HepG2 (cell line): Measurements from ENCODE around the gene ZNF32. TPM values are rescaled to one million over a fixed set of nuclear protein-coding genes. Genes with fewer than 3 reads are reported as not detected.
A peak's percentile ranks its signal among the peaks of the same experiment; 100 is the strongest.
"Not testable (repeated sequence)": the region's sequence is repeated elsewhere in the genome, so short reads cannot be mapped to it uniquely, and the experiment has no call there.

Experiments
- ATAC-seq: fragments of 200-7000 bp; cut with Tn5 transposase; 3 replicates; pipeline ENCODE4 v1.9.1; 2020; ENCODE audit warnings: mild to moderate bottlenecking, moderate library complexity
- BruUV-seq: library from RNA; stranded (reverse); fragments of 400-500 nt; replicated peaks from 2 replicates; lab custom pipeline; 2021; lab: Mats Ljungman, UMichigan
- CTCF ChIA-PET: fragments of 300-600 bp; formaldehyde crosslinking; extraction: SDS; loops from one replicate; lab custom pipeline; 2021; ENCODE audit warnings: low total read pairs, inconsistent platforms, low intra/inter-chr PET ratio; lab: Yijun Ruan, JAX
- POLR2A ChIA-PET: fragments of 350-600 bp; sonication (Branson Sonifier 250); formaldehyde crosslinking; loops from one replicate; lab custom pipeline; 2020; ENCODE audit warnings: antibody characterized with exemption, inconsistent platforms; lab: Yijun Ruan, JAX
- DNase-seq: peaks from one replicate; pipeline ENCODE4 v3.0.0-alpha.2; 2015; ENCODE audit warnings: low spot score
- FAIRE-seq: peaks from 3 replicates; lab custom pipeline; 2011; peaks lifted over from hg19 to GRCh38; lab: Jason Lieb, UNC
- H2AFZ ChIP-seq: one replicate; pipeline ENCODE4 v1.6.1; 2011; ENCODE audit warnings: low read length, inconsistent platforms
- H3K27ac ChIP-seq: fragments of 300-600 bp; 3 replicates; pipeline ENCODE4 v1.8.0; 2011; ENCODE audit warnings: mixed run types, mild to moderate bottlenecking, mixed read lengths, low read length, inconsistent platforms; ENCODE audit not compliant: insufficient read depth; ENCODE audit errors: extremely low read length
- H3K27me3 ChIP-seq, 2 experiments: fragments of 200-600 bp in 1 of 2; 2 replicates in 1 of 2; 3 replicates in 1 of 2; pipeline versions ENCODE4 v1.6.0 to v1.8.0; 2011; ENCODE audit warnings: low read length in 2 of 2, mild to moderate bottlenecking in 2 of 2, moderate library complexity in 2 of 2, inconsistent platforms in 1 of 2; ENCODE audit not compliant: insufficient read depth in 2 of 2, control insufficient read depth in 1 of 2
- H3K36me3 ChIP-seq, 2 experiments: fragments of 200-600 bp in 1 of 2; replicated peaks in 1 of 2; 2 replicates in 1 of 2; 3 replicates in 1 of 2; pipeline versions ENCODE4 v1.5.1 to v1.8.0; 2011; ENCODE audit warnings: low read length in 2 of 2, inconsistent platforms in 1 of 2; ENCODE audit not compliant: insufficient read depth in 2 of 2, control insufficient read depth in 1 of 2
- H3K4me1 ChIP-seq: 2 replicates; pipeline ENCODE4 v1.5.1; 2012; ENCODE audit warnings: low read length, inconsistent platforms; ENCODE audit not compliant: insufficient read depth
- H3K4me2 ChIP-seq: 2 replicates; pipeline ENCODE4 v1.6.0; 2011; ENCODE audit warnings: low read depth, low read length, inconsistent platforms
- H3K4me3 ChIP-seq, 3 experiments: fragments of 200-600 bp in 1 of 3; sonication (generic), shearing (Covaris generic) in 1 of 3; replicated peaks in 1 of 3; 2 replicates each; pipeline ENCODE4 v1.5.1; 2011 to 2016; ENCODE audit warnings: low read length in 3 of 3, inconsistent platforms in 2 of 3, low read depth in 2 of 3, mild to moderate bottlenecking in 2 of 3, control low read depth in 1 of 3, mixed read lengths in 1 of 3; ENCODE audit not compliant: insufficient read depth in 1 of 3
- H3K79me2 ChIP-seq: one replicate; pipeline ENCODE4 v1.6.1; 2011; ENCODE audit warnings: low read length, inconsistent platforms; ENCODE audit not compliant: insufficient read depth
- H3K9ac ChIP-seq: 2 replicates; pipeline ENCODE4 v1.6.0; 2011; ENCODE audit warnings: mild to moderate bottlenecking, low read depth, low read length, inconsistent platforms; ENCODE audit not compliant: insufficient read depth
- H3K9me3 ChIP-seq: 2 replicates; pipeline ENCODE4 v1.5.1; 2012; ENCODE audit warnings: mild to moderate bottlenecking, low read length
- H4K20me1 ChIP-seq: 2 replicates; pipeline ENCODE4 v1.6.0; 2011; ENCODE audit warnings: inconsistent platforms, mild to moderate bottlenecking, low read length, moderate library complexity; ENCODE audit not compliant: insufficient read depth
- SOX6 ChIP-seq, 2 experiments: fragments of 450-650 bp in 1 of 2; sonication (generic) in 1 of 2; formaldehyde crosslinking in 1 of 2; IDR thresholded peaks; 2 replicates each; pipeline versions ENCODE4 v1.4.0 to v1.6.1; 2017 to 2020; ENCODE audit warnings: antibody characterized with exemption in 1 of 2, mild to moderate bottlenecking in 1 of 2, missing genetic modification reagents in 1 of 2
- ZNF761 ChIP-seq: sonication (generic); formaldehyde crosslinking; conservative IDR thresholded peaks from 2 replicates; pipeline ENCODE4 v1.4.0; 2020; ENCODE audit warnings: mild to moderate bottlenecking, missing genetic modification reagents
- ZSCAN20 ChIP-seq: sonication (generic); formaldehyde crosslinking; IDR thresholded peaks from 2 replicates; pipeline ENCODE4 v1.4.0; 2020; ENCODE audit warnings: missing genetic modification reagents, mild to moderate bottlenecking, borderline replicate concordance
- whole genome bisulfite sequencing: methylation state at CpG from one replicate; pipeline ENCODE4 v1.1.6; 2017; ENCODE audit warnings: low lambda C conversion rate; 5-methylcytosine and 5-hydroxymethylcytosine counted together
- in situ Hi-C: cut with HindIII; loops from 2 replicates; pipeline ENCODE4 v1.10.0; 2017; ENCODE audit warnings: low pct_unique_long_range_greater_than_20kb; ENCODE audit not compliant: extremely low pct_ligation_motif_present
- intact Hi-C: fragments of 100-400 bp; cut with micrococcal nuclease; formaldehyde crosslinking; loops from one replicate; pipeline ENCODE4 v1.10.0; 2022; ENCODE audit not compliant: unreplicated experiment
- polyA plus RNA-seq, 8 experiments: library from polyadenylated mRNA; depleted of rRNA in 3 of 8; stranded (reverse) in 7 of 8; unstranded in 1 of 8; fragments of >200 nt; fragmentation: Illumina TruSeq in 4 of 8; extraction: Trizol in 4 of 8; gene quantifications; 2 replicates each; pipeline versions ENCODE4 v1.2.1 to v1.2.3, GENCODE V29; 2011 to 2016; ENCODE audit warnings: low read depth in 4 of 8, missing spikeins in 1 of 8, mixed read lengths in 1 of 8; ENCODE audit not compliant: insufficient read depth in 1 of 8
- total RNA-seq, 5 experiments: library from RNA; depleted of rRNA; stranded (reverse); fragments of >200 nt; fragmentation: Illumina TruSeq; extraction: Trizol; gene quantifications; 2 replicates each; pipeline ENCODE4 v1.2.3, GENCODE V29; 2016; ENCODE audit warnings: low read depth in 1 of 5
- TF ChIP-seq, protein P1 (sequence below): sonication (generic); formaldehyde crosslinking; IDR thresholded peaks from 2 replicates; pipeline ENCODE4 v1.9.0; 2021; ENCODE audit warnings: mild to moderate bottlenecking, missing genetic modification reagents

Gene ZNF32
- total and polyA plus RNA-seq, 2 of the 13 experiments (the other 11 are each of a cell fraction or from before 2014, with no cell fraction given) = 12.5 to 16.9 TPM

DNA sequence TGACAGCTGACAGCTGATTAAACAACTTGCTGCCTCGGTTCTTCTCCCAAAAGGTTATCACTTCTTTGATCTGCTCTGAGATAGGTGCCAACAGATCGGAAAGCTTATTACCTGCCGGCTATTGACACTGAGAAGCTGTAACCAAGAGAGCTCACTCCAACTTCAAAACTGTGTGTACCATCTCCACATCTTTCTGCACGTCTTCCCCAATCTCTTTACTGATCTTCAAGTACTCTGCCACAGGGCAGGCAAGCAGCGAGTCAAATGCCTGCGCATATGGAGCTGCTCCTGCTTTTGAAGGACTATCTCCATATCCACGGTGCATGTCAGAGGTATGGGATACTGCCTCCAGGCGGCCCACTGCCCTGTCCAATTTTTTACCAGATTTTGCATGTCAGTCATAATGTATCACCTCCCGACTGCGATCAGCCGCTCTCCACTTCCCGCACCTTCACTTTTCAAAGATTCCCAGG is 42.8 kb downstream of the ZNF32 start (continued):
- TF ChIP-seq, protein P1, sequence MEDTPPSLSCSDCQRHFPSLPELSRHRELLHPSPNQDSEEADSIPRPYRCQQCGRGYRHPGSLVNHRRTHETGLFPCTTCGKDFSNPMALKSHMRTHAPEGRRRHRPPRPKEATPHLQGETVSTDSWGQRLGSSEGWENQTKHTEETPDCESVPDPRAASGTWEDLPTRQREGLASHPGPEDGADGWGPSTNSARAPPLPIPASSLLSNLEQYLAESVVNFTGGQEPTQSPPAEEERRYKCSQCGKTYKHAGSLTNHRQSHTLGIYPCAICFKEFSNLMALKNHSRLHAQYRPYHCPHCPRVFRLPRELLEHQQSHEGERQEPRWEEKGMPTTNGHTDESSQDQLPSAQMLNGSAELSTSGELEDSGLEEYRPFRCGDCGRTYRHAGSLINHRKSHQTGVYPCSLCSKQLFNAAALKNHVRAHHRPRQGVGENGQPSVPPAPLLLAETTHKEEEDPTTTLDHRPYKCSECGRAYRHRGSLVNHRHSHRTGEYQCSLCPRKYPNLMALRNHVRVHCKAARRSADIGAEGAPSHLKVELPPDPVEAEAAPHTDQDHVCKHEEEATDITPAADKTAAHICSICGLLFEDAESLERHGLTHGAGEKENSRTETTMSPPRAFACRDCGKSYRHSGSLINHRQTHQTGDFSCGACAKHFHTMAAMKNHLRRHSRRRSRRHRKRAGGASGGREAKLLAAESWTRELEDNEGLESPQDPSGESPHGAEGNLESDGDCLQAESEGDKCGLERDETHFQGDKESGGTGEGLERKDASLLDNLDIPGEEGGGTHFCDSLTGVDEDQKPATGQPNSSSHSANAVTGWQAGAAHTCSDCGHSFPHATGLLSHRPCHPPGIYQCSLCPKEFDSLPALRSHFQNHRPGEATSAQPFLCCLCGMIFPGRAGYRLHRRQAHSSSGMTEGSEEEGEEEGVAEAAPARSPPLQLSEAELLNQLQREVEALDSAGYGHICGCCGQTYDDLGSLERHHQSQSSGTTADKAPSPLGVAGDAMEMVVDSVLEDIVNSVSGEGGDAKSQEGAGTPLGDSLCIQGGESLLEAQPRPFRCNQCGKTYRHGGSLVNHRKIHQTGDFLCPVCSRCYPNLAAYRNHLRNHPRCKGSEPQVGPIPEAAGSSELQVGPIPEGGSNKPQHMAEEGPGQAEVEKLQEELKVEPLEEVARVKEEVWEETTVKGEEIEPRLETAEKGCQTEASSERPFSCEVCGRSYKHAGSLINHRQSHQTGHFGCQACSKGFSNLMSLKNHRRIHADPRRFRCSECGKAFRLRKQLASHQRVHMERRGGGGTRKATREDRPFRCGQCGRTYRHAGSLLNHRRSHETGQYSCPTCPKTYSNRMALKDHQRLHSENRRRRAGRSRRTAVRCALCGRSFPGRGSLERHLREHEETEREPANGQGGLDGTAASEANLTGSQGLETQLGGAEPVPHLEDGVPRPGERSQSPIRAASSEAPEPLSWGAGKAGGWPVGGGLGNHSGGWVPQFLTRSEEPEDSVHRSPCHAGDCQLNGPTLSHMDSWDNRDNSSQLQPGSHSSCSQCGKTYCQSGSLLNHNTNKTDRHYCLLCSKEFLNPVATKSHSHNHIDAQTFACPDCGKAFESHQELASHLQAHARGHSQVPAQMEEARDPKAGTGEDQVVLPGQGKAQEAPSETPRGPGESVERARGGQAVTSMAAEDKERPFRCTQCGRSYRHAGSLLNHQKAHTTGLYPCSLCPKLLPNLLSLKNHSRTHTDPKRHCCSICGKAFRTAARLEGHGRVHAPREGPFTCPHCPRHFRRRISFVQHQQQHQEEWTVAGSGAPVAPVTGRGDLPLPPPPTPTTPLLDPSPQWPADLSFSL = no peak
- TF ChIP-seq ZSCAN20 (CRISPR knock-in tag) (no peak), SOX6 (IDR thresholded peaks at IDR 0.05) (no peak), SOX6 (CRISPR knock-in tag; IDR thresholded peaks at IDR 0.05) (no peak)

DNA sequence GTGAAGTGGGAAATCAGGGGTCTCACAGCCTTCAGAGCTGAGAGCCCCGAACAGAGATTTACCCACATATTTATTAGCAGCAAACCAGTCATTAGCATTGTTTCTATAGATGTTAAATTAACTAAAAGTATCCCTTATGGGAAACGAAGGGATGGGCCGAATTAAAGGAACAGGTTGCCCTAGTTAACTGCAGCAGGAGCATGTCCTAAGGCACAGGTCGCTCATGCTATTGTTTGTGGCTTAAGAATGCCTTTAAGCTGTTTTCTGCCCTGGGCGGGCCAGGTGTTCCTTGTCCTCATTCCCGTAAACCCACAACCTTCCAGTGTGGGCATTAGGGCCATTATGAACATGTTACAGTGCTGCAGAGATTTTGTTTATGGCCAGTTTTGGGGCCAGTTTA is 47.1 kb downstream of the ZNF32 start:
- 28% methylated on average over 6 of the region's 6 CpGs for WGBS
- H3K79me2 ChIP-seq, H3K4me3 ChIP-seq, FAIRE-seq, H3K4me2 ChIP-seq, BruUV-seq, H3K27ac ChIP-seq, POLR2A ChIA-PET, H3K9ac ChIP-seq, H4K20me1 ChIP-seq, CTCF ChIA-PET, DNase-seq, H3K27me3 ChIP-seq, H3K9me3 ChIP-seq, intact Hi-C loops, H2AFZ ChIP-seq, in situ Hi-C loops, H3K4me1 ChIP-seq, ATAC-seq, H3K36me3 ChIP-seq: not testable (repeated sequence)
- TF ChIP-seq ZNF761 (CRISPR knock-in tag) = peak; percentile 84; the same call in 1 of the 2 replicates
